T-helper 2 cell (primary cell): ENCODE measurements around the gene FYN.
"Not testable (repeated sequence)": the region's sequence is repeated elsewhere in the genome, so short reads cannot be mapped to it uniquely, and the experiment has no call there.

Experiments used
- DNase-seq, 5 experiments: peaks; one replicate each; pipeline versions ENCODE4 v3.0.0 to v3.0.0-alpha.2; 2012 to 2022

Gene FYN

DNA sequence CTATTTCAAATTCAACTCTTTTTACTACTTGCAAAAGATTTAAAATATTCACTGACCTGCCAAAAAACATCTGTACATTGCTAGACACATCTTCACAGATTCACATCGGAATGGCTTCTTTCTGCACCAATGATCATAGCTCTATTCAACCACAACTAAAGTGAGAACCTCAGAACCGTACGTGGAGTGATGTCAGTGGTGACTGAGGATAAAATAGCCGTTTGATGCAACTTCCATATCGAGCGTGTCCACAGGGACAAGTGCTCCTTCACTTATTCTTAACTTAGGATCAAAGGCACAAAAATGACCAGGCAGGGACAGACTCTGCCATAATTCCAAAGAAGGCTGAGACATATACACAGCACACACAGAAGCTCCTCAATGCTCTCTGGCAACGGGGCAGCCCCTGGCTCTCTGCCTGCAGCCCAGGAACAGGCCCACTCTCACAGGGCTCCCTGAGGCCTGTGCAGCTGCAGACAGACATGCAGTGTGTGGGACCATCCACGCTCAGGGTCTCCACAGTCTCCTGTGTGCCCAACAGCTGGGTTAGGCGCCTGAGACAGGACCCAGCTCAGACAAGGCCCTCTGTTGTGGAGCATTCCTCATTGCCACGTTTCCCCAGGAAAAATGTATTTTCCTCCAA lies 22.8 kb downstream of the FYN start:
- DNase-seq = peak in 2 of 5 experiments; percentile 40 to 63

- no peak for DNase-seq
Measured at GRCh38 chr6:111849298-111849697, 24.0 kb downstream of the FYN start.

- no peak for DNase-seq
Measured at GRCh38 chr6:111848262-111848812, 24.9 kb downstream of the FYN start.

DNA sequence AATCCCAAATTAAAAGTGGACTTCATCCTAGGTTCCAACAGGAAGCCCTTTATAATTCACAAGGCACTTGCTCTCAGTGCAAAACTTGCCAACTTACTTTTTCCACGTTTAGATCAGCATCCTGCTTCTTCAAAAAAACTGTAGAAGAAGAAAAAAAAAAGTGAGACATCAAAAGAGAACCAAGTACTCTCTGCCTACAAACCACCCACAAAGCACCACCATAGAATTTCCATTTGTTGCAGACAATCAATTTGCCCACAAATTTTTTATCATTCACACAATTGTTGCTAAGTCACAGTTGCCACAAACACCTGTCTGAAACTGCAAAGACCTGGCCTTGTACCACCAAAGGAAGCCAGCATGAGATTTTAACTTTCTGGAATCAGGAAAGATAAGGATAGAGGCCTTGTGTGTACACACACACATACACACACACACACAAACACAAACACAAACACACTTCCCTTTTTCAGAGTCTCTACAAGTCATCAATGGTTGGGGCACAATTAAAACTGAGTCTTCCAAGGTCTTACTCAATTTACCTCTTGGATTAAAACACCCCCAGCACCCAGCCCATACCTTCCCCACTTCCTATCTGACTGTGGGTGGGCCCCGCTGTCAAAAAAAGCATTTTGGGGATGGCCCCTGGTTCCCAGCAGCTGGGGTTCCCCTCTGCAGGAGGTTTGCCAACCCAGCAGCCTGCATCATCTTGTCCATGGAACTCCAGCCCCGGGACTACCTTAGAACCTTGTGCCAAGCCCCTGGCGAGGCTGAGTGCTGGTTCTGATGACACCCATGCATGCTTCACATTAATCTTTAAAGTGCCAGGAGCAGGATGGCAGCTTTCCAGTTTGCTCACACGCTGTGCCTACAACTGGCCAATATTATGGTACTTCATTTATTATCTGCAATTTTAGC lies 26.5 kb downstream of the FYN start:
- DNase-seq = peak in 2 of 5 experiments; percentile 80 to 89

DNA sequence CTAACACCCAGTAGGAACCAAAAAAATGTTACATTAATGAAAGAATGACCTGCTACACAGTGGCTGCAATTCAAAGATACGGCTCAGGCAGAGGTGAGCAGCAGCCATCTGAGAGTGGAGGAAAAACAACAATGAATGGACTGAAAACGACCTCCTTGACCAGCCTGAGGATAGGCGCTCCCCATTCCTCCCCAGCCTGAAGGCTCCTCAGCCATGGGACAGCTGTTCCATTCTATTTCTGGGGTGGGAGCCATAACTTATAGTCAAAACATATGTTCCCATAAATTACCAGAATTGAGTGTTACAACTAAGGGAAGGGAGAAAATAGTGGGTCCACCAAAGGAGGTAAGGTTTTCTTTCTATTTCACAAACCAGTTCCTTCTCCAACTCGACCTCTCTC lies 27.2 kb downstream of the FYN start:
- no peak for DNase-seq

DNA sequence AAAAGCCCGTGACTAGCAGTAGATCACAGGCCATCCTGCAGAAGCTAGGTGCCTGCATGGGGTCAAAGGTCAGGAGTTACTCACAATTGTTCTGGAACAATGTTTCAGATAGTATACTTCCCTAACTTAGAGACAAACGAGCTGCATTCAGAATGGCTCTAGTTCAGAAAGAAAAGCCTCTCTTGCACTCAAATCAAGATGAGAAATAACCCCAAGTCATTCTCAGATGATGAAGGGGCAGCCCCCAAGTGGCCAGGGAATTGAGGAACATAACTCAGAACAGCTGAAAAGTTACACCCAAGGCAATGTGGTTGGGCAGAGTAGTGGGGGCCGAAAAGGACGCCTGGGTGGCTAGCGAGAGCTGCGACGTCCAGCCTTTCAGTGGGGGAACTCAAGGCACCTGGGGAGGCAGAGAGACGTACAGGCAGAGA lies 27.8 kb downstream of the FYN start:
- no peak for DNase-seq

- DNase-seq = no peak
Measured at GRCh38 chr6:111844921-111845320, 28.3 kb downstream of the FYN start.

GRCh38 chr6:111844376-111844775 lies 28.9 kb downstream of the FYN start:
- no peak for DNase-seq

GRCh38 chr6:111843347-111844147 lies 29.7 kb downstream of the FYN start:
- peak in 3 of 5 experiments; percentile 69 to 94 (median 70) for DNase-seq

DNA sequence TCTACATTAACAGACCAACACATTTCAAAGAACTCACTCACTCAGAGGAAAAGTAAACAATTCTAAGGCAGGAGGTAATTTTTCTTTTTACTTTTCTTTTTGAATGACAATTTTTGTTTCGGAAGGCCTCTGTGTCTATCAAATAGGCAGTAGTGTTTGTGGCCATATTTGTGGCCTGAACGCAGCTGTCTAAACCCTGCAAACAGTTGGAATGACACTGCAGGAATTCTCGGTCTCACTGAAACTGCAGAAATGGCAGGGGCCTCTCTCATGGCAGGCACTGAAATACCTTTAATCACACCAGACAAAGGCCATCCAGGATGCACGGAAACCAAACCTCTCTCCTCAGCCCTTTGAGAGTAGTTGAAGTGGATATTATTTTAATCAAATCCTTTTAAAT lies 30.4 kb downstream of the FYN start:
- no peak for DNase-seq

- DNase-seq = no peak
Measured at GRCh38 chr6:111842271-111842822, 30.9 kb downstream of the FYN start.

DNA sequence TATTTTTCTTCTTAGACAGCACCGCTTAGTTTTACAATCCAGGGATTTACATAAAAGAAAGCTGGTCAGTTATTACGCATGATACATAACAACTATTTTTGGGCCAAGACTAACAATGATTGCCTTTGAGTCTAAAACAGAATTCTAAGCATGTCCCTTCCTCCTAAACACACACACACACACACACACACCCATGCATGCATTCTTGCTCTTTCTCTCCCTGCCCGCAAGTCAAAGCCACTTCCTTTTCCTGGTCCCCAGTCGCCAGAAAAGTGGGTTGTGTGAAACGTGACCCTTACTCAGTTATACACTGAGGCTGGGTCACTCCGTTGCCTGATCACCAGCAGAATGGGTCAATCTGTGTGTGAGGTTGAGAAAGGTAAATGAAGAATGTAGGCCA lies 31.4 kb downstream of the FYN start:
- peak in 2 of 5 experiments; percentile 65 to 89 for DNase-seq

GRCh38 chr6:111840803-111841202 lies 32.4 kb downstream of the FYN start:
- DNase-seq = no peak

DNA sequence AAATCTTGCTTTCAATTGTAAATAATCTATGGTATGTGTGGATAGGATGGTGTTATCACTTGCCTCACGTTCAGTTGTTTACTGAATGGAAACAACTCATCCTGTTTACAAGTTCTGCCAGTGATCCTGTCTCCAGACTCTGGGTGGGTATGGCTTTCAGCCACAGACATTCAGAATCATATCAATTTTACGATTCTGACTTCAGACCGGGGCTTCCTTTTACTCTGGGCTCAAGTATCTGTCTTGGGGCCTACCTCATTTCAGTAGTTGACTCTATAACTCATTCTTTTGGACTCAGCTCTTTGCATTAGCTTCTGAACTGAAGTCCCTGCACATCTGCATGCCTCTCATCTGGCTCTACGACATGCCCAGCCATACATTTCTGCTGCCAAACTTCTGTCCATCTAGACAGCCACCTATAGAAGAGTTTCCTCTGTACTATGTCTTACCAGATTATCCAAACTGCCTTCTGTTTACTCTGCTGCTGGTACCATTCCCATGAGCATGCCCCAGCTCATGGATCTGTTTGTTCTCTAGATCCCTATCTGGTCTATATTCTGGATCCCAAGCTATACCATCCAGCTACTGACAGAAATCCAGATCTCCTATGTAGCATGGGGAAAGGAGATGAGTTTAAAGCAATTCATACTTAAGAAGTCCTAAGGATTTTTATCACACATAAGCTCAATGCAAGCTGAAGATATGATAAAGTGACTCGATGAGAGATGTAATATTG lies 34.3 kb downstream of the FYN start:
- DNase-seq = peak in 1 of 5 experiments; percentile 93

- DNase-seq = peak in 3 of 5 experiments; percentile 36 to 95 (median 58)
Measured at GRCh38 chr6:111837641-111838500, 35.4 kb downstream of the FYN start.

DNA sequence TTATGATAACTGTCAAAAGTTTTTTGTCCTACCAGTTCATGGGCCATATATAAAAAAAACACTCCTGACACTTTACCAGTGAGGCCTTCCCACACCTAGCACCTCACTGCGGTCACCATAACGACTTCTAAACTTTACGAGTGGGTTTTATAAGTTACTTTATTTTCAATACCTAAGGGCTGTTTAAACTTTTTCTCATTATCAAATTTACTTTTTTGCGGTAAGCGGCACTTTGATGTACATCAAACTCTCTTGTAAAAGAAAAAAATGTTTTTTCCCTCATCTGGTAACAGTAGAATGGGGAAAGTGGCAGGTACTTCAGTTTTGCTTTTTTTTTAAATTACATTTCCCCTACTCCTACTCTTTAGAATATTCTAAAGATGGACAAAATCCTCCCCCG lies 36.2 kb downstream of the FYN start:
- DNase-seq = peak in 1 of 5 experiments; percentile 66

DNA sequence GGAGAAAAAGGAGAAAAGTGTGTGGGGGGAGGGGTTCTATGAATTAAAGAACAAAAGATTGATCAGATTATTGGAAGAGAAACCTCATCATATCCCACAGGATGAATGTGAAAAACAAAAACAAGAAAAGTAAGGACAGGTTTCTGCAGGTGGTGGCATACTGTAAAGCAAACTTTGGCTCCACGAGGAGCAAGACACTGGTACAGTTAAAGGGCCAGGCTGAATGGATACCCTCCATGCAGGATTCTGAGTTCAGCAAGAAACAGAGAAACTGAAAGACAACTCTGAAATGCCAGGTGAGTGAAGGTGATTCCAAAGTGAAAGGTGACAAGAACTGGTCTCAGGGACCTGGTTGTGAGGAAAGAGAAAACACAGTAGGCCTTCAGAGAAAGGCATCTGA lies 37.4 kb downstream of the FYN start:
- DNase-seq = no peak

- DNase-seq = not testable (repeated sequence)
Measured at GRCh38 chr6:111835398-111835797, 37.9 kb downstream of the FYN start.

- DNase-seq = no peak
Measured at GRCh38 chr6:111834356-111834755, 38.9 kb downstream of the FYN start.

GRCh38 chr6:111832833-111833418 lies 40.3 kb downstream of the FYN start:
- DNase-seq = no peak
